GM06990 (cell line): ENCODE results near the gene THSD4.

Source experiments
- DNase-seq: peaks from one replicate; pipeline ENCODE4 v3.0.0-alpha.2; 2011; ENCODE audit not compliant: insufficient read length; ENCODE audit errors: extremely low read depth
- H3K27me3 ChIP-seq: replicated peaks from 2 replicates; pipeline ENCODE4 v1.6.0; 2011; ENCODE audit warnings: low read length; ENCODE audit not compliant: control insufficient read depth, insufficient read depth
- H3K36me3 ChIP-seq: 2 replicates; pipeline ENCODE4 v1.5.1; 2011; ENCODE audit warnings: low read length; ENCODE audit not compliant: control insufficient read depth, insufficient read depth
- H3K4me3 ChIP-seq: replicated peaks from 2 replicates; pipeline ENCODE4 v1.5.1; 2011; ENCODE audit warnings: low read depth, mild to moderate bottlenecking, control low read depth, low read length
- TF ChIP-seq, protein P1 (sequence below): IDR thresholded peaks from 2 replicates; pipeline ENCODE4 v1.5.1; 2011; ENCODE audit warnings: low read length, control low read depth, mild to moderate bottlenecking, inconsistent platforms; ENCODE audit not compliant: insufficient read depth, poor library complexity, severe bottlenecking

Gene THSD4

DNA sequence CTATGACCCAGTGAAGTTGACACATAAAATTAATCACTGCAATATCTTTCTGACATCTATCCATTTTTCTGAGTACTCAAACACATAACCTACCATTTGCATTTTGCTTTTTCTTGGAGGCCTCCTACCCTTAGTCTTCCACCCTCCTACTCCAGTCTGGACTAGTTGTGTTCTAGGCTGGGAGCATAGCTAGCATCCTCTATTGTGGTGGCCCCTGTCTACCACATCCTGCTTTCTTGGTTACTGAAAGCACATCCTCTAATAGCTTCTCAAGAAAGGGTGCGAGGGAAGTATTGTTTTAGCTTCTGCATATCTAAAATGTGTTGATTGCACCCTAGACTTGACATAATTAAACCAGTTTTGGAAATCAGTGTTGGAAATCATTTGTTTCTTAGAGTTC, 176.5 kb downstream of the THSD4 start:
- no peak for DNase-seq
- Histone ChIP-seq H3K27me3 (peaks cover 2% of the 10 kb centered on the region), H3K4me3 (no peak overlapping the region), H3K36me3 (no peaks in the 10 kb centered on the region)
- TF ChIP-seq, protein P1, sequence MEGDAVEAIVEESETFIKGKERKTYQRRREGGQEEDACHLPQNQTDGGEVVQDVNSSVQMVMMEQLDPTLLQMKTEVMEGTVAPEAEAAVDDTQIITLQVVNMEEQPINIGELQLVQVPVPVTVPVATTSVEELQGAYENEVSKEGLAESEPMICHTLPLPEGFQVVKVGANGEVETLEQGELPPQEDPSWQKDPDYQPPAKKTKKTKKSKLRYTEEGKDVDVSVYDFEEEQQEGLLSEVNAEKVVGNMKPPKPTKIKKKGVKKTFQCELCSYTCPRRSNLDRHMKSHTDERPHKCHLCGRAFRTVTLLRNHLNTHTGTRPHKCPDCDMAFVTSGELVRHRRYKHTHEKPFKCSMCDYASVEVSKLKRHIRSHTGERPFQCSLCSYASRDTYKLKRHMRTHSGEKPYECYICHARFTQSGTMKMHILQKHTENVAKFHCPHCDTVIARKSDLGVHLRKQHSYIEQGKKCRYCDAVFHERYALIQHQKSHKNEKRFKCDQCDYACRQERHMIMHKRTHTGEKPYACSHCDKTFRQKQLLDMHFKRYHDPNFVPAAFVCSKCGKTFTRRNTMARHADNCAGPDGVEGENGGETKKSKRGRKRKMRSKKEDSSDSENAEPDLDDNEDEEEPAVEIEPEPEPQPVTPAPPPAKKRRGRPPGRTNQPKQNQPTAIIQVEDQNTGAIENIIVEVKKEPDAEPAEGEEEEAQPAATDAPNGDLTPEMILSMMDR: no peak

DNA sequence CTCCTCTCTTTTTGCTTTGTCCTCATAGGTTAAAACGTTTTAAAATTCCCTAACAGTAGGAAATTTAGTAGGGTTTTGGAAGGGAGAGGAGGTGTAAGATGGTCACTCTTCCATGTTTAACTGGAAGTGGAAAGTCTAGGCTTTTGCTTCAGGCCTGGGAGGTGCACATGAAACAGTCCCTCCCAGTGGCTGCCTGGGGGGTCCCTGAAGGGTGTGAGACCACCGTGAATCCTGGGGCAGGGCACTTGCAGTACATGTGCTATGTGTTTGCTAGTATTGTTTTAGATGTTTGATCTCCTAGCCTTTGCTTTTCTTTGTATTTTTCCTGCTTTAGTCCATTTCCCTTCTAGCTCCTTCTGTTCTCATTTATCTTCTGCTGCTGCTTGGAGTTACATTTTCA, 178.5 kb downstream of the THSD4 start:
- DNase-seq: no peak
- no peak overlapping the region for H3K4me3 ChIP-seq

GRCh38 chr15:71294251-71294910, 179.1 kb downstream of the THSD4 start:
- Histone ChIP-seq H3K36me3 (no peaks in the 10 kb centered on the region), H3K27me3 (peaks cover 2% of the 10 kb centered on the region), H3K4me3 (no peak overlapping the region)
- TF ChIP-seq, protein P1: no peak
- DNase-seq: no peak

More for the DNA sequence above, 178.5 kb downstream of the THSD4 start:
- TF ChIP-seq, protein P1: no peak
- H3K27me3 ChIP-seq: peaks cover 2% of the 10 kb centered on the region
- no peaks in the 10 kb centered on the region for H3K36me3 ChIP-seq

DNA sequence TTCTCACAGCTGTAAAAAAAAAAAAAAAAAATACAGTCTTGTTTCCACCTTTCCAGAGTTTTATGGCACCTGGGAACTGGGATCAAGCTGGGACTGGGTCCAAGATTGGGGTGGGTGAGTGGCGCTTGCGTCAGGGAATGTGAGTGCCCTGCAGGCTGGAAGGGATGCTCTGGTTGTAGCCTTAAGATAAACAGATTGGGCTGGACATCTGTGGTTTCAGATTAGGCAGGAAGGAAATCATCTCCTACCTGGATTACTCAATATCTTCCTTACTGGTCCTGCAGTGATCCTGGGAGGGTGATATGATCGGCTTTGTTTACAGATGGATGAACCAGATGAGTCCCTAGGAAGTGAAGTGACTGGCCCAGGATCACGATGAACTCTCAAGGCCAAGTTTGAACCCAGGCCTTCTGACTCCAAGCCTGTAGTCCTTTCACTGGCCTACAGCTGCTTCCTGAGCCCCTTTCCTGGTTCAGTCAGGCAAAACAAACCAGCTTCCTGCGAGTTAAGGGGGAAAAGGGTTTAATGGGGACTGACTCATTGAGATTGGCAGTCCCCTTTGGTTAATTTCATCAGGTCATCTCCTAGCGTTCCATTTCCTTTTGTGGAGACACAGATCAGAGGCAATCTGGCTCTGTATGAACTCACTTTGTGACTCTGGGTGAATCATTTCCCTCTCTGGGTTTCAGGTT, 179.8 kb downstream of the THSD4 start:
- Histone ChIP-seq H3K36me3 (no peaks in the 10 kb centered on the region), H3K27me3 (peaks cover 2% of the 10 kb centered on the region), H3K4me3 (no peak overlapping the region)
- no peak for DNase-seq
- TF ChIP-seq, protein P1: no peak

GRCh38 chr15:71295603-71296314, 180.5 kb downstream of the THSD4 start:
- no peak for DNase-seq
- H3K27me3 ChIP-seq: peaks cover 2% of the 10 kb centered on the region
- TF ChIP-seq, protein P1: no peak
- no peak overlapping the region for H3K4me3 ChIP-seq
- H3K36me3 ChIP-seq: no peaks in the 10 kb centered on the region
